ENCODE data around the gene TMEM108.

- TF ChIP-seq CTCF (IDR thresholded peaks at IDR 0.05) (no peak), POLR2A (IDR thresholded peaks at IDR 0.05) (no peak)
Observed at GRCh38 chr3:133152681-133153220, 114.6 kb downstream of the TMEM108 start.
